HCT116 (cell line): ENCODE data around the gene NUDT4. TPM values are rescaled to one million over a fixed set of nuclear protein-coding genes. Genes with fewer than 3 reads are reported as not detected.

ENCODE experiments used
- ATAC-seq: fragments of 200-7000 bp; cut with Tn5 transposase; 2 replicates; pipeline ENCODE4 v1.9.1; 2020; ENCODE audit warnings: mild to moderate bottlenecking, moderate library complexity
- BruUV-seq: library from RNA; stranded (reverse); fragments of 400-500 nt; replicated peaks from 2 replicates; lab custom pipeline; 2021; lab: Mats Ljungman, UMichigan
- CTCF ChIA-PET: fragments of 300-600 bp; sonication (Branson Sonifier 250); formaldehyde crosslinking; loops from one replicate; lab custom pipeline; 2021; ENCODE audit warnings: antibody characterized with exemption; lab: Charles Lee
- POLR2A ChIA-PET: fragments of 300-600, 350-600 bp; sonication (Branson Sonifier 250); formaldehyde crosslinking; loops from one replicate; lab custom pipeline; 2021; ENCODE audit warnings: antibody characterized with exemption; lab: Charles Lee
- RAD21 ChIA-PET, 2 experiments: fragments of 300-600 bp; sonication (Branson Sonifier 250); formaldehyde crosslinking; loops; one replicate each; lab custom pipeline; 2023; ENCODE audit warnings: low total read pairs in 2 of 2; ENCODE audit not compliant: uncharacterized antibody in 2 of 2, unreplicated experiment in 2 of 2, low non-redundant PET in 1 of 2; lab: Charles Lee
- DNase-seq: peaks from one replicate; pipeline ENCODE4 v3.0.0-alpha.2; 2010; ENCODE audit warnings: low read depth, low spot score
- H2AFZ ChIP-seq: fragments of 200-600 bp; shearing (Covaris generic), sonication (generic); 2 replicates; pipeline ENCODE4 v1.6.1; 2017; ENCODE audit warnings: low read depth, mixed run types, mixed read lengths, antibody characterized with exemption, low read length; ENCODE audit not compliant: poor library complexity, severe bottlenecking
- H3K27ac ChIP-seq: 2 replicates; pipeline ENCODE4 v1.5.1; 2012; ENCODE audit warnings: low read depth, low read length
- H3K27me3 ChIP-seq: fragments of 200-600 bp; sonication (generic); 2 replicates; pipeline ENCODE4 v1.6.1; 2016; ENCODE audit warnings: mixed run types, low read length, mixed read lengths; ENCODE audit not compliant: insufficient read depth
- H3K36me3 ChIP-seq, 2 experiments: fragments of 200-500 bp in 1 of 2; fragments of 200-600 bp in 1 of 2; sonication (Bioruptor generic) in 1 of 2; sonication (generic) in 1 of 2; 2 replicates each; pipeline versions ENCODE4 v1.5.1 to v1.6.1; 2014 to 2016; ENCODE audit warnings: low read length in 2 of 2, inconsistent platforms in 1 of 2, mixed read lengths in 1 of 2, mixed run types in 1 of 2; ENCODE audit not compliant: insufficient read depth in 2 of 2, control insufficient read depth in 1 of 2
- H3K4me1 ChIP-seq, 2 experiments: fragments of 200-600 bp in 1 of 2; sonication (generic) in 1 of 2; 2 replicates each; pipeline versions ENCODE4 v1.5.1 to v1.6.1; 2012 to 2017; ENCODE audit warnings: low read length in 2 of 2, inconsistent platforms in 1 of 2, mild to moderate bottlenecking in 1 of 2, mixed read lengths in 1 of 2, mixed run types in 1 of 2, moderate library complexity in 1 of 2; ENCODE audit not compliant: insufficient read depth in 2 of 2, control insufficient read depth in 1 of 2
- H3K4me2 ChIP-seq: fragments of 200-600 bp; sonication (generic); 2 replicates; pipeline ENCODE4 v1.6.1; 2017; ENCODE audit warnings: mixed run types, low read length, mixed read lengths
- H3K4me3 ChIP-seq, 2 experiments: fragments of 200-600 bp in 1 of 2; sonication (generic) in 1 of 2; replicated peaks in 1 of 2; 2 replicates each; pipeline ENCODE4 v1.5.1; 2011 to 2016; ENCODE audit warnings: low read length in 2 of 2, control low read depth in 1 of 2, low read depth in 1 of 2, mild to moderate bottlenecking in 1 of 2, mixed read lengths in 1 of 2, mixed run types in 1 of 2
- H3K79me2 ChIP-seq: fragments of 200-600 bp; sonication (generic); 2 replicates; pipeline ENCODE4 v1.6.1; 2017; ENCODE audit warnings: mild to moderate bottlenecking, mixed run types, low read length, moderate library complexity, mixed read lengths; ENCODE audit not compliant: insufficient read depth
- H3K9ac ChIP-seq: fragments of 200-600 bp; sonication (generic); 2 replicates; pipeline ENCODE4 v1.6.1; 2016; ENCODE audit warnings: low read length, mixed read lengths
- H3K9me2 ChIP-seq: fragments of 200-600 bp; sonication (generic), shearing (Covaris generic); 2 replicates; pipeline ENCODE4 v1.6.1; 2017; ENCODE audit warnings: mixed run types, mild to moderate bottlenecking, moderate library complexity; ENCODE audit not compliant: insufficient read depth
- H3K9me3 ChIP-seq, 2 experiments: fragments of 200-500 bp in 1 of 2; fragments of 200-600 bp in 1 of 2; sonication (Bioruptor generic) in 1 of 2; sonication (generic) in 1 of 2; 2 replicates each; pipeline ENCODE4 v1.6.1; 2014 to 2017; ENCODE audit warnings: low read length in 2 of 2, mixed read lengths in 2 of 2, inconsistent platforms in 1 of 2, low read depth in 1 of 2, mild to moderate bottlenecking in 1 of 2, mixed run types in 1 of 2, moderate library complexity in 1 of 2; ENCODE audit not compliant: control insufficient read depth in 1 of 2, insufficient read depth in 1 of 2
- H4K20me1 ChIP-seq: fragments of 200-600 bp; sonication (generic), shearing (Covaris generic); 2 replicates; pipeline ENCODE4 v1.6.1; 2017; ENCODE audit warnings: mixed run types, mild to moderate bottlenecking, moderate library complexity; ENCODE audit not compliant: insufficient read depth
- ATF3 ChIP-seq: IDR thresholded peaks from 2 replicates; pipeline ENCODE4 v1.6.1; 2012
- CBX3 ChIP-seq: IDR thresholded peaks from 2 replicates; pipeline ENCODE4 v1.6.1; 2012; ENCODE audit warnings: low read depth
- CEBPB ChIP-seq: IDR thresholded peaks from 2 replicates; pipeline ENCODE4 v1.6.1; 2012; ENCODE audit warnings: low read depth
- CTCF ChIP-seq, 3 experiments: fragments of 200-600 bp in 1 of 3; sonication (generic) in 1 of 3; IDR thresholded peaks in 2 of 3; conservative IDR thresholded peaks in 1 of 3; 2 replicates each; pipeline ENCODE4 v1.5.1; 2012 to 2017; ENCODE audit warnings: low read depth in 2 of 3, low read length in 2 of 3, antibody characterized with exemption in 1 of 3, borderline replicate concordance in 1 of 3, control low read depth in 1 of 3, mild to moderate bottlenecking in 1 of 3, mixed read lengths in 1 of 3, mixed run types in 1 of 3, moderate library complexity in 1 of 3; ENCODE audit not compliant: insufficient read depth in 1 of 3
- EGR1 ChIP-seq: IDR thresholded peaks from 2 replicates; pipeline ENCODE4 v1.6.1; 2012; ENCODE audit warnings: low read depth
- ELF1 ChIP-seq: IDR thresholded peaks from 2 replicates; pipeline ENCODE4 v1.6.1; 2012; ENCODE audit warnings: low read depth, borderline replicate concordance
- POLR2A ChIP-seq: IDR thresholded peaks from 2 replicates; pipeline ENCODE4 v1.7.0; 2011; ENCODE audit warnings: borderline replicate concordance; ENCODE audit not compliant: insufficient read depth, insufficient read length; ENCODE audit errors: extremely low read depth
- POLR2AphosphoS5 ChIP-seq: IDR thresholded peaks from 2 replicates; pipeline ENCODE4 v1.6.1; 2011; ENCODE audit warnings: mild to moderate bottlenecking, low read depth, low read length, moderate library complexity
- RAD21 ChIP-seq: IDR thresholded peaks from 2 replicates; pipeline ENCODE4 v1.6.1; 2012; ENCODE audit warnings: low read depth, mild to moderate bottlenecking
- REST ChIP-seq: IDR thresholded peaks from 2 replicates; pipeline ENCODE4 v1.6.1; 2012; ENCODE audit warnings: low read depth
- SIN3A ChIP-seq: IDR thresholded peaks from 2 replicates; pipeline ENCODE4 v1.6.1; 2012; ENCODE audit warnings: low read depth
- SRF ChIP-seq: IDR thresholded peaks from 2 replicates; pipeline ENCODE4 v1.6.1; 2012; ENCODE audit warnings: low read depth
- YY1 ChIP-seq: IDR thresholded peaks from 2 replicates; pipeline ENCODE4 v1.6.1; 2011; ENCODE audit warnings: low read length, low read depth, moderate library complexity, mild to moderate bottlenecking; ENCODE audit not compliant: insufficient replicate concordance; ENCODE audit errors: extremely low read depth
- ZBTB33 ChIP-seq: IDR thresholded peaks from 2 replicates; pipeline ENCODE4 v1.6.1; 2011; ENCODE audit warnings: mild to moderate bottlenecking, low read length, moderate library complexity; ENCODE audit not compliant: insufficient replicate concordance; ENCODE audit errors: extremely low read depth
- ZFX ChIP-seq: fragments of 450-650 bp; IDR thresholded peaks from 2 replicates; pipeline ENCODE4 v1.6.1; 2017
- ZNF274 ChIP-seq: fragments of 200-500 bp; sonication (Bioruptor generic); IDR thresholded peaks from 2 replicates; pipeline ENCODE4 v1.6.1; 2014; ENCODE audit warnings: mild to moderate bottlenecking, low read depth, low read length, inconsistent platforms
- intact Hi-C: fragments of 100-400 bp; cut with micrococcal nuclease; formaldehyde crosslinking; loops from 2 replicates; pipeline ENCODE4 v1.10.0; 2022
- total RNA-seq: library from RNA; stranded (reverse); gene quantifications from one replicate; pipeline ENCODE4 v1.2.1, GENCODE V29; 2021; ENCODE audit not compliant: unreplicated experiment

NUDT4 gene
- total RNA-seq, 1 experiment from 2014 or later = 41.2 TPM

- Histone ChIP-seq H4K20me1 (no peaks in the 10 kb centered on the region), H3K4me1 (no peaks in the 10 kb centered on the region), H3K9ac (no peak overlapping the region), H3K27ac (no peak overlapping the region), H3K9me3 (no peaks in the 10 kb centered on the region), H3K79me2 (no peaks in the 10 kb centered on the region), H3K27me3 (no peaks in the 10 kb centered on the region), H3K9me2 (no peaks in the 10 kb centered on the region), H2AFZ (no peak overlapping the region), H3K4me2 (no peak overlapping the region), H3K36me3 (no peaks in the 10 kb centered on the region), H3K4me3 (no peak overlapping the region)
- intact Hi-C loops = no loop called here
- ChIA-PET POLR2A (no interaction called here), RAD21 (no interaction called here), CTCF (no interaction called here)
- no peak for TF ChIP-seq ZNF274
- TF ChIP-seq ELF1 = no peak
- TF ChIP-seq ATF3 = no peak
- TF ChIP-seq POLR2AphosphoS5 = no peak
- TF ChIP-seq REST = no peak
- no peak for TF ChIP-seq RAD21
- no peak for TF ChIP-seq SIN3A
- no peak for TF ChIP-seq ZBTB33
- no peak for TF ChIP-seq EGR1
- no peak for TF ChIP-seq ZFX
- no peak for TF ChIP-seq POLR2A
- no peak for TF ChIP-seq YY1
- no peak for TF ChIP-seq SRF
- TF ChIP-seq CEBPB = no peak
- TF ChIP-seq CBX3 = no peak
- TF ChIP-seq CTCF (IDR thresholded peaks at IDR 0.05 in 2 of 3, conservative IDR thresholded peaks at IDR 0.05 in 1 of 3; ENCODE audit: borderline replicate concordance in 1 of 3, insufficient read depth in 1 of 3, low read depth in 2 of 3, low read length in 2 of 3) = no peak
- DNase-seq (no peak), ATAC-seq (no peak)
- no TSS peak for BruUV-seq
These were observed 11.9 kb upstream of the NUDT4 start for GRCh38 chr12:93365616-93366405.
